ENCODE measurements around the gene GRIN2A. TPM values are rescaled to one million over a fixed set of nuclear protein-coding genes. Genes with fewer than 3 reads are reported as not detected.

The GRIN2A gene
- not detected in 2 replicates for total RNA-seq

- DNase-seq (ENCODE audit: low read depth in 2 of 2) = no peak
These were observed at the start of gene GRIN2A for GRCh38 chr16:10182222-10183053. GRIN2A (minus strand) TSS chr16:10182428; CDS start chr16:10180411, 2,017 bp downstream.

- no peak for DNase-seq (ENCODE audit: low read depth in 2 of 2)
These were observed 49.3 kb upstream of the GRIN2A start for GRCh38 chr16:10231563-10231962.

- DNase-seq (ENCODE audit: low read depth in 2 of 2) = no peak
These were observed 46.6 kb upstream of the GRIN2A start for GRCh38 chr16:10228779-10229178.

- DNase-seq (ENCODE audit: low read depth in 2 of 2) = no peak
These were observed 44.7 kb upstream of the GRIN2A start for GRCh38 chr16:10226987-10227306.

- DNase-seq (ENCODE audit: low read depth in 2 of 2) = no peak
These were observed 44.1 kb upstream of the GRIN2A start for GRCh38 chr16:10226141-10226986.

- DNase-seq (ENCODE audit: low read depth in 2 of 2) = no peak
These were observed 43.4 kb upstream of the GRIN2A start for GRCh38 chr16:10225653-10226052.

DNA sequence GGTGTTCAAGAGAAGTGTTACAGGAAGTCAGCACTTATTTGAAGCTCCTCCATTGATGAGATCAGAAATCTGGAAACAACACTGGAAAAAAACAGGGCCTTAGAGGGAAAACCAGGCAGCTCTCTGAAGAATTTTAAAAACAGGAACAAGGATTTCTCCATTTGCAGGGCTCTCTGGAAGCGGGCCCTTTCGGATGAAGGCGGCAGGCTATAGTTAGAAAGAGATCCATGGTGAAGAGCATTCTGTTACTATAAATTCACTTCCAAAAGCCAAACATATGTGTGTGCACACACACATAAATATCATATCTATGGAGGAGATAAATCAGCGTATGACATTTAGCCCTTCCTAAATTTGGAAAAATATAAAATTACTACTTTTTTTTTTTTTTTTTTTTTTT lies 42.6 kb upstream of the GRIN2A start:
- DNase-seq (ENCODE audit: low read depth in 2 of 2) = no peak

DNA sequence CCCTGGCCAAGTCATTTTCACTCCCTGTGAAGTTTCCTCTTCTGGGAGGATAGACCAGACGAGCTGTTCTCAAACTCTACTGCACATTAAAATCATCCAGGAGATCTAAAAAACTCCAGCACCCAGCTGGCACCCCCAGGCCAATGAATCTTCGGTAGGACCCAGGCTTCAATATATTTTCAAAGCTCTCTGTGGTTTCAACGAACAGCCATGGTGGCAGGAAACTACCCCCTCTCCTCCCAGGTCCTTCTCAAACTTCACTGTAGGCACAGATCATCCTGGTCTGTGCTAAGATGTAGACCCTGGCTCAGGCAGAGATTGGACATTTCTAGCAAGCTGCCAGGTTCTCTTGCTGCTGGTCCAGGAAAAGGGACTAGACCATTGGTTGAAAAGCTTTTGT lies 38.7 kb upstream of the GRIN2A start:
- DNase-seq (ENCODE audit: low read depth in 2 of 2) = no peak

DNA sequence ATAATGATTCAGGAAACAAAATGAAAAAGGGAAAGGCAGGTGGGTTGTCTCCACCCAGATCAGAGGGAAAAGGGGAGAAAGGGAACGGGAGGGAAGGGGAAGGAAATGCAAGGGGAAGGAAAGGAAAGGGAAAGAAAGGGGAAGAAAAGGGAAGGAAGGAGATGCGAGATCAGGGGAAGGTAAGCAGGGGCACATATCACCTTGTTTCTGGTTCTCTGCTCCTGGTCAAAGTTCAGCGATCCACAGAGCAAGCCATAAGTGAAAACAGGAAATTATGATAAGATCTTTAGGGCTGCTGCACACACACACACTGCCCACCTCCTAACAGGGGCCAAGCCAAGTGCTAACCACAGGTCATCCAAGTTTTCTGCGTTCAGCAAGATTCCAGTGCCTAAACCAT lies 37.5 kb upstream of the GRIN2A start:
- no peak for DNase-seq (ENCODE audit: low read depth in 2 of 2)

GRCh38 chr16:10218490-10219206 lies 36.4 kb upstream of the GRIN2A start:
- no peak for DNase-seq (ENCODE audit: low read depth in 2 of 2)

DNA sequence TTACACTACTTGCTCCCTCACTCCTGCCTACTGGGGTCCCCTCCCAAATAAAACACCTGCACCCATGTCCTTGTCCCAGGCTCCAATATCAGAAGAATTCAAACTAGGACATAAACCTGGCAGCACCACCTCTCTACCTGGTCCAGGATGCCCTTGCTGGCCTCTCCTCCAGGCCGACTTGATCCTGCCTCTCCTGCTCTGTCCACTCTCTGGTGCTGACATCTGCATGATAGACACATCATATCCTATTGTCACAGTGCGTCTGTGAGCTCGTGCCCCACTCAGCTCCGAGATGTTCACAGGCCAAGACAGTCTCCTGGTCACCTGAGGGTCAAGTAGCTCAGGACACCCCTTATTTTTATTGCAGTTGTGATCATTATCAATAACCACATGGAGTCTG lies 31.5 kb upstream of the GRIN2A start:
- DNase-seq (ENCODE audit: low read depth in 2 of 2) = no peak

GRCh38 chr16:10210944-10211343 lies 28.7 kb upstream of the GRIN2A start:
- no peak for DNase-seq (ENCODE audit: low read depth in 2 of 2)

DNA sequence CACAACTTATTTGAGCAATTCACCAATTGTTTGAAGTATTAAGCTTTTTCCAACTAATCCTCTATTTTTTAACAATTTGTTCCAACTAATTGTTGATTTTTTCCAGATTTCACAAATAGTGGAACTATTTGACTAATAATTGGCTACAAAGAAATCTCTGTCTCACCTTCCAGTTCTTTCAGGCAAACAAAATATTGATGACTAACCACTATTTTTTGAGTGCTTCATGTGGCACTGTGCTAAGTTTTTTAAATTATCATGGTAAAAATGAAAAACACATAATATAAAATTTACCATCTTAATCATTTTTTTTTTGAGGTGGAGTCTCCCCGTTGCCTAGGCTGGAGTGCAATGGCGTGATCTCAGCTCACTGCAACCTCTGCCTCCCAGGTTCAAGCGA lies 24.6 kb upstream of the GRIN2A start:
- DNase-seq (ENCODE audit: low read depth in 2 of 2) = no peak

GRCh38 chr16:10206215-10206614 lies 24.0 kb upstream of the GRIN2A start:
- no peak for DNase-seq (ENCODE audit: low read depth in 2 of 2)

DNA sequence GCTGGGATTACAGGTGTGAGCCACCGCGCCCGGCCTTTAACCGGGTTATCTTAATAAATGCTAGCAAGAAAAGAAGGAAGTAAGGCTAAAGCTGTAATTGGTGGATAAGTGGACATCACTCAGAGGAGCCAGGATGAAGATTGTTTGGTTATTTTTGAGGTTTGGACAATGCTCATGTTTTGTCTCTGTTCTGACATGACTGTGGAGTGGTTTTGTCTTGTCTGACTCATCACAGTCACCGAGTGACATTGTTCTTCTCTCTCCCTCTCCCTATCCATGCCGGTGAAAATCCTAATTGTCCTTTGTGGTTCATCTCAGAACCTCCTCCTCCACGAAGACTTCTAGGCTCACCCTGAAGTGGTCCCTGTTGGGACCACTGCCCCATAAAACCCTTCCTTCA lies 23.5 kb upstream of the GRIN2A start:
- no peak for DNase-seq (ENCODE audit: low read depth in 2 of 2)

DNA sequence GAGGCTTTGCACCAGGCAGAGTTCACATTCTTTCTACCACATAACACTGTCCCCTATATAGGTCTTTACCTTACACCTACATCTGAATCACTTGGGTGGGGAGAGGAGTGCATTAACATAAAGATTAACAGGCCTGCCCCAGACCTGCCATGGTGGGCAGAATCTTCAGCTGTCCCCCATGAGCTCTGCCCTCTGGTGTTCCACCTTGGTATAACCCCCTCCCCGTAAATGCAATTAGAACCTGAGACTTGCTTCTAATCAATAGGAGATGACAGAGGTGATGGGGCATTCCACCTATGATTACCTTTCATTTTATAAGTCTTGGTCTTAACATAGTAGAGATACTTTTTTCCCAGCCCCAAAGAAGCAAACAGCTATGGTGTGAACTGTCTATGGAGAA lies 20.4 kb upstream of the GRIN2A start:
- DNase-seq (ENCODE audit: low read depth in 2 of 2) = no peak

DNA sequence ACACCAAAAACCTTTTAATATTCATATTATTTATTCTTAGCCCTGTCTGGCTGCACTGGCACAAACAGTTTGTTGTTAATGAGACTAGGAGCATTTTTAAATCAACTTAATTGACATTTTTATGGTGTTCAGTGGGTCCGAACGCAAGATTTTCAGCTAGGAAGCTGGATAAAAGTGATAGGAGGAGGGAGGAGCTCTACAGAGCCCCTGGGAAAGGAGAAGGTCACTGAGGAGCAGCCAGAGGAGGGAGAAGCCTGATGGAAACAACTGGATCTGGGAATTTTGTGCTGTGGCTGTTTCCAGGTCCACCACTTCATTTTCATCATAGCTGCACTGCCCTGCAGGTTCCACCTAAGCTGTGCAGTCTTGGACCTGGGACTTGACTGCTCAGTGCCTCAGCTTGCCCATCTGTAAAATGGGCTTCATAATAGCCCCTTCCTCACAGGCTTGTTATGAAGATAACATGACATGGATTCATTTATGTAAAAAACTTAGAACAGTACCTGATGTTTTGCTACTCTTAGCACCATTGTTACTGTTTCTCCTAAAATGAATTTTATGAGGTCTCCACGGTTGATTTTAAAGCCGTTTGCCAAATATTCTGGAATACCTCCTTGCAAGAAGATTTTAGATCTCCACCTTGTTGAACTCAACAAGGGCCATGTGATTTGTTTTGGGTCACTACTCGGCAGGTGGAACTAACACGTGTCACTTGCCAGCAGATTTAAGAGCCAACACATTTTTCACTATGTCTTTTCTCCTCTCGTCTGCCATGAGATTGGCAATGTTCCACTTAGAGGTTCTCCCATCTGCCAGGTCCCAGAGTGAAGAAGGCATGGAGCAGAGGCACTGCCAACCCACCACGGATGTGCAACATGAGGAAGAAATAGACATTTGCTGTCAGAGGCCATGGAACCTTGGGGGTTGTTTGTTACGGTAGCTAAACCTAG lies 18.7 kb upstream of the GRIN2A start:
- no peak for DNase-seq (ENCODE audit: low read depth in 2 of 2)

DNA sequence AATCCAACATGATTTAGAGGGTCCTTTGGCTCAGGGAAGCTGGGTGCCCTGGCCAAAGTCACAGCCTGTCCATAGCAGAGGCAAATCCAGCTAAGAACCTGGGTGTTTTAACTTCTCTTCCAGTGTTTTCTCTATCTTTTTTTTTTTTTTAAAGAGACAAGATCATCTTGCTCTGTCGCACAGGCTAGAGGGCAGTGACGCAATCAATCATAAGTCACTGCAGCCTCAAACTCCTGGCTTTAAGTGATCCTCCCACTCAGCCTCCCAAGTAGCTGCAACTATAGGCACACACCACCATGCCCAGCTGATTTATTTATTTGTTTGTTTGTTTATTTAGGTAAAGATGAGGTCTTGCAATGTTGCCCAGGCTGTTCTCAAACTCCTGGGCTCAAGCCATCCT lies 14.8 kb upstream of the GRIN2A start:
- no peak for DNase-seq (ENCODE audit: low read depth in 2 of 2)

DNA sequence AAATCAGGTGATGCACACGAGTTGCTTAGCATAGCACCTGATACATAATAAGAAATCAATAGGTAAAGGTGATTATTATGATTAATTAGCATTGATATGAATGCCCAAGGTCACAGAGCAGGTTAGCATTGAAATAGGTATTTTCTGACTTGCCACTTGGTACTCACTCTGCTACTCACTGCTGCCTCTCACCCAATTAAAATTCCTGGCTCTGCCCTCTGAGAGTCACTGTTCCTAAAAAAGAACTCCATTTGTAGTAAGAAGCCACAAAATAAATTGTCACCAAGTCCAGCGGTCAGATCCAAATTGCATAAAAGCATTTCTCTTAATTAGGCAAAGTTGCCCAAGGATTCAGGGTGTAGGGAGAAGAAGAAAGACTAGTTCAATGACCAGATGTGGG lies 8.9 kb upstream of the GRIN2A start:
- no peak for DNase-seq (ENCODE audit: low read depth in 2 of 2)

DNA sequence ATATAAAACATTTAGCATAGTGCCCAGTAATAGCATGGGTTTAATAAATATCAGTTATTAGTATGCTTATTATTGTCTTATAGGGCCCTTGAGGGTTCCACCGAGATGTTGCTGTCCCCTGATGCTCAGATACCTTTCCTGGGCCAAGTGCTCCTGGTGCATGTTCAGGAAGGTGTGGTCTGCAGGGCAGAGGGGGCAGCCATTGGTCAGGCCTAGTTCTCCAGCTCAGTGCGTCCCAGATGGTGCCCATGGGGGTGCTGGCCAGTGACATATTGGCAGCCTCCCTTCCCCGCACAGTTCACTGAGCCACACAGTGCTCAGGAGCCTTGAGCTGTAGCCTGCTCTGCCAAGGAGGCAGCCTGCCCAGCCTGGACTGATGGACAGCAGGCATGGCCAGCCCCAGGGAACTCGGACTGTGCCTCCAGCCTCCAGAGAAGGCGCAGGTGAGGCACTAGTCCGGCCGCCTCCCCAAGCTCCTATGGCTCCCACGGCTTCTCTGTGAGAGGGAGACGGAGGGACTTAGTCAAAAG lies 7.7 kb upstream of the GRIN2A start:
- no peak for DNase-seq (ENCODE audit: low read depth in 2 of 2)

DNA sequence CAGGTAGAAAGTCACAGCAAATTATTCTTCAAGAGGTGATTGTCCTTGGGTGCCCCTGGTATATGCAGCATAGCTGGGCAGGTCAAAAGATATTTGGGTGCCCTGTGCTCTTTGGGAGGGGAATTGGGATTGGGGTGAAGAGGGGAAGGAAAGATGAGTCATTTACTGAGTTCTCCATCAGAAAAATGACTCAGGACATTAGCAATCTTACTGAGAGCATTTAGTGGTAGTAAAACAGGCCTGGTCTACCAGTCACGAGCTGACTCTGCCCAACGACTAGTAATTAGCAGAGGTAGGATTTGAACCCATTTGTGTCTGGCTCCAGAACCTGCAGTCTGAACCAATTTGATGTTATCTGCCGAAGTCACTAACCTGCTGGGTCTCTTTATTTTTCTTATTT lies 6.0 kb upstream of the GRIN2A start:
- no peak for DNase-seq (ENCODE audit: low read depth in 2 of 2)
